Tibial artery (tissue), 4 donors: ENCODE data around the gene MRGPRD.

ENCODE experiments used
- DNase-seq, 2 donors: peaks; one replicate each; pipeline ENCODE4 v3.0.0-alpha.2; 2019
- H3K27ac ChIP-seq, 2 donors: fragments of 200-600 bp; sonication (generic) in 1 of 2; 1 replicate in 1 of 2; 2 replicates in 1 of 2; pipeline ENCODE4 v1.5.1; 2018 to 2019; ENCODE audit warnings: mild to moderate bottlenecking in 1 of 2
- H3K27me3 ChIP-seq, 2 donors: fragments of 200-600 bp; sonication (generic) in 1 of 2; one replicate each; pipeline versions ENCODE4 v1.5.1 to v1.6.0; 2016 to 2019
- H3K36me3 ChIP-seq, 3 donors: fragments of 200-600 bp; sonication (generic) in 2 of 3; one replicate each; pipeline ENCODE4 v1.5.1; 2016 to 2019; ENCODE audit warnings: mild to moderate bottlenecking in 2 of 3
- H3K4me1 ChIP-seq, 4 donors: fragments of 200-600 bp; sonication (generic) in 2 of 4; 1 replicate in 3 of 4; 2 replicates in 1 of 4; pipeline ENCODE4 v1.5.1; 2016 to 2019
- H3K4me3 ChIP-seq, 2 donors: fragments of 200-600 bp; sonication (generic) in 1 of 2; 1 replicate in 1 of 2; 2 replicates in 1 of 2; pipeline ENCODE4 v1.5.1; 2018 to 2019; ENCODE audit warnings: mild to moderate bottlenecking in 2 of 2
- H3K9me3 ChIP-seq, 3 donors: fragments of 200-600 bp; sonication (generic) in 1 of 3; one replicate each; pipeline ENCODE4 v1.5.1; 2016 to 2019
- intact Hi-C: fragments of 100-400 bp; cut with DNase I; formaldehyde crosslinking; loops from one replicate; pipeline ENCODE4 v1.15.0; 2023; ENCODE audit warnings: low total_unique reads
- TF ChIP-seq, protein P1 (sequence below), 2 experiments: fragments of 200-600 bp in 1 of 2; fragments of 450-650 bp in 1 of 2; IDR thresholded peaks; one replicate each; pipeline ENCODE4 v1.5.1; 2017 to 2019; ENCODE audit warnings: antibody characterized with exemption in 2 of 2, mild to moderate bottlenecking in 1 of 2, moderate library complexity in 1 of 2

MRGPRD gene

GRCh38 chr11:68980776-68981065 lies at the start of gene MRGPRD:
Gene MRGPRD, minus strand, starts transcription at chr11:68980986. Its CDS starts 0 bp downstream, at chr11:68980986.
- intact Hi-C loops, result no loop called here
- H3K36me3 ChIP-seq, result no peaks in the 10 kb centered on the region
- no peaks in the 10 kb centered on the region for H3K9me3 ChIP-seq
- TF ChIP-seq, protein P1, sequence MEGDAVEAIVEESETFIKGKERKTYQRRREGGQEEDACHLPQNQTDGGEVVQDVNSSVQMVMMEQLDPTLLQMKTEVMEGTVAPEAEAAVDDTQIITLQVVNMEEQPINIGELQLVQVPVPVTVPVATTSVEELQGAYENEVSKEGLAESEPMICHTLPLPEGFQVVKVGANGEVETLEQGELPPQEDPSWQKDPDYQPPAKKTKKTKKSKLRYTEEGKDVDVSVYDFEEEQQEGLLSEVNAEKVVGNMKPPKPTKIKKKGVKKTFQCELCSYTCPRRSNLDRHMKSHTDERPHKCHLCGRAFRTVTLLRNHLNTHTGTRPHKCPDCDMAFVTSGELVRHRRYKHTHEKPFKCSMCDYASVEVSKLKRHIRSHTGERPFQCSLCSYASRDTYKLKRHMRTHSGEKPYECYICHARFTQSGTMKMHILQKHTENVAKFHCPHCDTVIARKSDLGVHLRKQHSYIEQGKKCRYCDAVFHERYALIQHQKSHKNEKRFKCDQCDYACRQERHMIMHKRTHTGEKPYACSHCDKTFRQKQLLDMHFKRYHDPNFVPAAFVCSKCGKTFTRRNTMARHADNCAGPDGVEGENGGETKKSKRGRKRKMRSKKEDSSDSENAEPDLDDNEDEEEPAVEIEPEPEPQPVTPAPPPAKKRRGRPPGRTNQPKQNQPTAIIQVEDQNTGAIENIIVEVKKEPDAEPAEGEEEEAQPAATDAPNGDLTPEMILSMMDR (IDR thresholded peaks at IDR 0.05), result no peak
- peaks cover 0 to 8% (median 4%) of the 10 kb centered on the region in 4 donors for H3K4me1 ChIP-seq
- DNase-seq, result no peak
- H3K4me3 ChIP-seq, result no peak within 1 kb of the TSS
- no peaks in the 10 kb centered on the region for H3K27me3 ChIP-seq
- H3K27ac ChIP-seq, result no peak within 1 kb of the TSS

DNA sequence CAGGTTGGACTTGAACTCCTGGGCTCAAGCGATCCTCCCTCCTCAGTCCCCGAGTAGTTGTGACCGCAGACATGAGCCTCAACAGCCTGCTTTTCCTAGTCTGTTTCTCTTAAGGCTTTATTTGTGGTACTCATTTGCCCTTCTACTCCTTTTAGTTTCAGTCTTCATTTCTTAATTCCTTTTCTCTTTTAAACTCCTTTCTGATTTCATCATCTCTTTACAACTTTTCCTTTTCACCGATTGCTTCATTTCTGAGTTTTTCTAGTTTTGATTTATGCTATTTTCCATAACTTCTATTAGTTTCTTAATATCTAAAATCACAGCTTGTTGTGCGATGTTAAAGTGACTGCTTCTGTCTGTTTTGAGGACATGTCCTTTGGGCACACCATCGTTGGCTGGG lies 49.5 kb upstream of the MRGPRD start:
- TF ChIP-seq, protein P1 (IDR thresholded peaks at IDR 0.05), result no peak
- no peaks in the 10 kb centered on the region for H3K27me3 ChIP-seq
- no peaks in the 10 kb centered on the region for H3K36me3 ChIP-seq
- H3K9me3 ChIP-seq, result no peaks in the 10 kb centered on the region
- peak overlapping the region in 1 of 2 donors; percentile 37 for H3K27ac ChIP-seq
- H3K4me1 ChIP-seq, result peaks cover 0 to 13% (median 1%) of the 10 kb centered on the region in 4 donors
- H3K4me3 ChIP-seq, result no peak overlapping the region
- intact Hi-C loops, result no loop called here
- DNase-seq, result no peak

- intact Hi-C loops, result no loop called here
- no peak for DNase-seq
- Histone ChIP-seq H3K4me3 (no peak overlapping the region), H3K27ac (no peak overlapping the region), H3K36me3 (no peaks in the 10 kb centered on the region), H3K9me3 (no peaks in the 10 kb centered on the region), H3K27me3 (no peaks in the 10 kb centered on the region), H3K4me1 (peaks cover 0 to under 1% (median 0%) of the 10 kb centered on the region in 4 donors)
- TF ChIP-seq, protein P1 (IDR thresholded peaks at IDR 0.05), result no peak
These were observed 47.1 kb upstream of the MRGPRD start for GRCh38 chr11:69027704-69028372.

GRCh38 chr11:69024509-69024908 lies 43.7 kb upstream of the MRGPRD start:
- H3K27me3 ChIP-seq, result no peaks in the 10 kb centered on the region
- H3K4me1 ChIP-seq, result peaks cover 0 to 18% (median 7%) of the 10 kb centered on the region in 4 donors
- no peaks in the 10 kb centered on the region for H3K36me3 ChIP-seq
- TF ChIP-seq, protein P1 (IDR thresholded peaks at IDR 0.05), result no peak
- H3K27ac ChIP-seq, result no peak overlapping the region
- no peak overlapping the region for H3K4me3 ChIP-seq
- DNase-seq, result no peak
- intact Hi-C loops, result no loop called here
- H3K9me3 ChIP-seq, result no peaks in the 10 kb centered on the region

DNA sequence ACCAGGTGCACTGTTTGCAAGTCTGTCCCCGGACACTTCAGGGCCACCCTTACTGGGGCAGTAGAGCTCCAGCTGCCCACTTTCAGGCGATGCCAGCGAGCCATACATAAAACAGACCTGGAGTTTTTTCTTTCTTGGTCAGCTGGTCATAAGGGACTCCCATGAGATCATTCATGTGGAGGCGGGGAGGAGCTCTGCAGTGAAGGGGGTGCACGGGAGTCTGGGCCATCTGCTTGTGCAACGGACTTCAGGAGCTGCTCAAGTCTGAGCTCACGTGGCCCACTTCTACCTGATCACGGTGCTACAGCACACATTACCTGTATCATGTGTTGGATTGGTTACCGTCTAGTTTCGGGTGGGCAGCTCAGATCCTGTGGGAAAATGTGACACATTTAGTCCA lies 41.5 kb upstream of the MRGPRD start:
- H3K4me1 ChIP-seq, result peaks cover 0 to 37% (median 20%) of the 10 kb centered on the region in 4 donors
- H3K36me3 ChIP-seq, result no peaks in the 10 kb centered on the region
- TF ChIP-seq, protein P1 (IDR thresholded peaks at IDR 0.05), result no peak
- no peak overlapping the region for H3K4me3 ChIP-seq
- no peaks in the 10 kb centered on the region for H3K27me3 ChIP-seq
- no peaks in the 10 kb centered on the region for H3K9me3 ChIP-seq
- DNase-seq, result peak in 1 of 2 donors; percentile 86
- H3K27ac ChIP-seq, result peak overlapping the region; percentile 40 to 59
- intact Hi-C loops, result no loop called here
